ENCODE measurements around the gene TCF12. TPM values are rescaled to one million over a fixed set of nuclear protein-coding genes. Genes with fewer than 3 reads are reported as not detected.

The TCF12 gene
- polyA plus RNA-seq, 1 donor (not counting 4 experiments of a cell fraction or from before 2014, with no cell fraction given), result 48.3 TPM

DNA sequence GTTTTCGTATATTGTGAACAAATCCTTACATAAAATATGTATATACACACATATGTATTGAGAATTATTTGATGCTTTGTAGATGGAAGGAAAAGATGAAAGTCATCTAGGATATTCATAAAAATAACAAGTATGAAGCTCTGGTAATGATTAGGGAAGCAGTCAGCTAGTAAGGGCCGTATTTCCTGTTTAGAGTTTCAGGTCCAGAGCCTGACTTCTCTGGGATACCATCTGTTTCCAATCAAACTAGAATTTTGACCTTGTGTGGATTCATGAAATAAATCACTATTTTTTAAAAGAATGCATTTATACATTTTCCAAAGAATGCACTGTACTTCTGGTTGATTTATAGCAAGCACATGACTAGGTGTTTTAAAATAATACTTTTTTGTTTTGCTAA is 301.8 kb downstream of the TCF12 start:
- no peaks in the 10 kb centered on the region for H3K36me3 ChIP-seq (ENCODE audit: control insufficient read depth in 2 of 2, extremely low read depth in 1 of 2, insufficient read depth in 2 of 2, low read length in 2 of 2)
- H3K27me3 ChIP-seq (ENCODE audit: control insufficient read depth, extremely low read depth, insufficient read depth, low read length), result no peaks in the 10 kb centered on the region
- no peak overlapping the region for H3K4me2 ChIP-seq (ENCODE audit: control insufficient read depth, extremely low read depth, insufficient read depth, low read depth, low read length)
- no peak overlapping the region for H3K4me3 ChIP-seq (ENCODE audit: control insufficient read depth in 2 of 3, extremely low read depth in 1 of 3, insufficient read depth in 2 of 3, low read depth in 1 of 3, low read length in 3 of 3)
- H2AFZ ChIP-seq (ENCODE audit: control insufficient read depth, low read length), result no peak overlapping the region
- H3K79me2 ChIP-seq (ENCODE audit: control insufficient read depth, insufficient read depth, low read length), result peaks cover 7% of the 10 kb centered on the region
- dilution Hi-C loops (cut with MboI; ENCODE audit: extremely low pct_ligation_motif_present, low sequenced_read_pairs), result no loop called here
- no peak for FAIRE-seq
- H3K9me1 ChIP-seq (ENCODE audit: control insufficient read depth, extremely low read depth, insufficient read depth, low read length), result no peaks in the 10 kb centered on the region
- no peak overlapping the region for H3K27ac ChIP-seq (ENCODE audit: control insufficient read depth, insufficient read depth, low read length)
- no peak for DNase-seq (ENCODE audit: low read depth, low spot score)
- H3K4me1 ChIP-seq (ENCODE audit: control insufficient read depth, extremely low read depth, insufficient read depth, low read length), result peaks cover 10% of the 10 kb centered on the region
- H3K9ac ChIP-seq (ENCODE audit: control insufficient read depth, extremely low read depth, insufficient read depth, low read length), result no peak overlapping the region
- H3K9me3 ChIP-seq (ENCODE audit: control insufficient read depth, low read depth, low read length), result no peaks in the 10 kb centered on the region
- TF ChIP-seq EZH2 (IDR thresholded peaks at IDR 0.05; ENCODE audit: low read length), result no peak
- TF ChIP-seq, protein P1, sequence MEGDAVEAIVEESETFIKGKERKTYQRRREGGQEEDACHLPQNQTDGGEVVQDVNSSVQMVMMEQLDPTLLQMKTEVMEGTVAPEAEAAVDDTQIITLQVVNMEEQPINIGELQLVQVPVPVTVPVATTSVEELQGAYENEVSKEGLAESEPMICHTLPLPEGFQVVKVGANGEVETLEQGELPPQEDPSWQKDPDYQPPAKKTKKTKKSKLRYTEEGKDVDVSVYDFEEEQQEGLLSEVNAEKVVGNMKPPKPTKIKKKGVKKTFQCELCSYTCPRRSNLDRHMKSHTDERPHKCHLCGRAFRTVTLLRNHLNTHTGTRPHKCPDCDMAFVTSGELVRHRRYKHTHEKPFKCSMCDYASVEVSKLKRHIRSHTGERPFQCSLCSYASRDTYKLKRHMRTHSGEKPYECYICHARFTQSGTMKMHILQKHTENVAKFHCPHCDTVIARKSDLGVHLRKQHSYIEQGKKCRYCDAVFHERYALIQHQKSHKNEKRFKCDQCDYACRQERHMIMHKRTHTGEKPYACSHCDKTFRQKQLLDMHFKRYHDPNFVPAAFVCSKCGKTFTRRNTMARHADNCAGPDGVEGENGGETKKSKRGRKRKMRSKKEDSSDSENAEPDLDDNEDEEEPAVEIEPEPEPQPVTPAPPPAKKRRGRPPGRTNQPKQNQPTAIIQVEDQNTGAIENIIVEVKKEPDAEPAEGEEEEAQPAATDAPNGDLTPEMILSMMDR (optimal IDR thresholded peaks at IDR 0.05 in 1 of 3, IDR thresholded peaks at IDR 0.05 in 1 of 3, conservative IDR thresholded peaks at IDR 0.05 in 1 of 3; ENCODE audit: extremely low read depth in 1 of 3, insufficient read depth in 2 of 3, low read length in 3 of 3), result no peak
- no peaks in the 10 kb centered on the region for H4K20me1 ChIP-seq (ENCODE audit: control insufficient read depth, extremely low read depth, insufficient read depth, low read length)

DNA sequence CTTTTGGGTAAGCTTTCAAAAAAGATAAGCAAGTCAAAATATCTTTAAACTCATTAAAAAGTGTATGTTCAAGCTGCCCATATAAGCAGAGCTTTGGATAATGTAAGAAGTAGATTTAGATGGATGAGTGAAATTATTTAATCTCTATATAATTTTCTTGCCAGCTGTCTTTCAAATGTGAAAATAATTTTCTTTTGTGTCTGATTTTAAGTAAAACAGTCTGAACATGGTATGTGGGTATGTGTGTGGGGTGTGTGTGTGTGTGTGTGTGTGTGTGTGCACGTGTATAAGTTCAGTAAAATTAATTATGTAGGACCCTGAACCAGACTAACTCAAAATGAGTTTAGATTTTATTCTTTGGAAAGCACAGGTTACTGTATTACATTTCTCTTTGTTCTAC is 302.7 kb downstream of the TCF12 start:
- no peaks in the 10 kb centered on the region for H4K20me1 ChIP-seq (ENCODE audit: control insufficient read depth, extremely low read depth, insufficient read depth, low read length)
- H3K4me2 ChIP-seq (ENCODE audit: control insufficient read depth, extremely low read depth, insufficient read depth, low read depth, low read length), result no peak overlapping the region
- no peak overlapping the region for H3K4me3 ChIP-seq (ENCODE audit: control insufficient read depth in 2 of 3, extremely low read depth in 1 of 3, insufficient read depth in 2 of 3, low read depth in 1 of 3, low read length in 3 of 3)
- H3K4me1 ChIP-seq (ENCODE audit: control insufficient read depth, extremely low read depth, insufficient read depth, low read length), result peaks cover 5% of the 10 kb centered on the region
- no peak overlapping the region for H3K27ac ChIP-seq (ENCODE audit: control insufficient read depth, insufficient read depth, low read length)
- TF ChIP-seq EZH2 (IDR thresholded peaks at IDR 0.05; ENCODE audit: low read length), result no peak
- TF ChIP-seq, protein P1 (optimal IDR thresholded peaks at IDR 0.05 in 1 of 3, IDR thresholded peaks at IDR 0.05 in 1 of 3, conservative IDR thresholded peaks at IDR 0.05 in 1 of 3; ENCODE audit: extremely low read depth in 1 of 3, insufficient read depth in 2 of 3, low read length in 3 of 3), result no peak
- no peak for FAIRE-seq
- peaks cover 7% of the 10 kb centered on the region for H3K79me2 ChIP-seq (ENCODE audit: control insufficient read depth, insufficient read depth, low read length)
- H3K9me1 ChIP-seq (ENCODE audit: control insufficient read depth, extremely low read depth, insufficient read depth, low read length), result no peaks in the 10 kb centered on the region
- H3K27me3 ChIP-seq (ENCODE audit: control insufficient read depth, extremely low read depth, insufficient read depth, low read length), result no peaks in the 10 kb centered on the region
- H3K9ac ChIP-seq (ENCODE audit: control insufficient read depth, extremely low read depth, insufficient read depth, low read length), result no peak overlapping the region
- no peaks in the 10 kb centered on the region for H3K9me3 ChIP-seq (ENCODE audit: control insufficient read depth, low read depth, low read length)
- no peak overlapping the region for H2AFZ ChIP-seq (ENCODE audit: control insufficient read depth, low read length)
- dilution Hi-C loops (cut with MboI; ENCODE audit: extremely low pct_ligation_motif_present, low sequenced_read_pairs), result no loop called here
- H3K36me3 ChIP-seq (ENCODE audit: control insufficient read depth in 2 of 2, extremely low read depth in 1 of 2, insufficient read depth in 2 of 2, low read length in 2 of 2), result no peaks in the 10 kb centered on the region
- DNase-seq (ENCODE audit: low read depth, low spot score), result no peak

Measured in keratinocyte (primary cell).